Effector memory CD4-positive, alpha-beta T cell (primary cell): ENCODE data around the gene PKP3.
"Not testable (repeated sequence)": the region's sequence is repeated elsewhere in the genome, so short reads cannot be mapped to it uniquely, and the experiment has no call there.

Experiments used
- DNase-seq, 3 donors: peaks; one replicate each; pipeline ENCODE4 v3.0.0-alpha.2; 2020
- H3K27ac ChIP-seq: 2 replicates; pipeline ENCODE4 v1.7.0; 2013; ENCODE audit warnings: mild to moderate bottlenecking, low read length, moderate library complexity; ENCODE audit not compliant: insufficient read depth, poor library complexity, severe bottlenecking
- H3K27me3 ChIP-seq: replicated peaks from 2 replicates; pipeline ENCODE4 v1.7.0; 2013; ENCODE audit warnings: mild to moderate bottlenecking, low read length; ENCODE audit not compliant: insufficient read depth, control insufficient read depth, poor library complexity, severe bottlenecking
- H3K36me3 ChIP-seq: 2 replicates; pipeline ENCODE4 v1.7.0; 2013; ENCODE audit warnings: mild to moderate bottlenecking, low read length, moderate library complexity; ENCODE audit not compliant: control insufficient read depth, insufficient read depth
- H3K4me1 ChIP-seq: 2 replicates; pipeline ENCODE4 v1.7.0; 2013; ENCODE audit warnings: low read length, mild to moderate bottlenecking; ENCODE audit not compliant: control insufficient read depth, insufficient read depth, poor library complexity, severe bottlenecking
- H3K4me3 ChIP-seq: 2 replicates; pipeline ENCODE4 v1.7.0; 2013; ENCODE audit warnings: low read length, low read depth, mild to moderate bottlenecking; ENCODE audit not compliant: insufficient read depth, poor library complexity, severe bottlenecking
- H3K9me3 ChIP-seq: 2 replicates; pipeline ENCODE4 v1.7.0; 2013; ENCODE audit warnings: mild to moderate bottlenecking, low read length, moderate library complexity; ENCODE audit not compliant: control insufficient read depth

Gene PKP3

DNA sequence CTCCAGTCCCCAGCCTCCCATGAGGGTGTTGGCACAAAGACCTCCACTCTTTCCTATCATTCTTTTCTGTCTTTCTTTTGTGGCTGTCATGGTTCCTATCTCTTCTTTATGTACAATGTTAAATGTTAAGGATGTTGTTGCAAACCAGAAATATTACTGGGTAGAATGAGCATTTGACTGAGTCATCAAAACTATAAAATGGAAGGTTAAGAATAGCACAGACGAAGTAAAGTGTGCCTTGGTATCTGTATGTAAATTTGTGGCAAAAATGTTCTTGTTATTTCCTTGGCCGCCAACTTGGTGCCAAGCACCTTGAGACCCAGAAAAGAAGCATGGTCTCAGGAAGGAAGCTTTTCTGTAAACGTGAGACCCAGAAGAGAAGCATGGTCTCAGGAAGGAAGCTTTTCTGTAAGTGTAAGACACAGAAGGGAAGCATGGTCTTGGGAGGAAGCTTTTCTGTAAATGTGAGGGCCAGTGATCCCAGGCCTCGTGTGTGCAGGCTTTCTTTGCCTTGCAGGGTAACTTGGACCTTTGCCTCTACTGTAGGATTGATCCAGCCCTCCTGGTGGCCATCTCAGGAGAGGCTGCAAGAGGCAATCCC, 6.7 kb upstream of the PKP3 start:
- Histone ChIP-seq H3K27me3 (no peaks in the 10 kb centered on the region), H3K27ac (no peak overlapping the region), H3K36me3 (no peaks in the 10 kb centered on the region), H3K4me3 (no peak overlapping the region), H3K4me1 (no peaks in the 10 kb centered on the region), H3K9me3 (peaks cover 5% of the 10 kb centered on the region)
- no peak for DNase-seq

DNA sequence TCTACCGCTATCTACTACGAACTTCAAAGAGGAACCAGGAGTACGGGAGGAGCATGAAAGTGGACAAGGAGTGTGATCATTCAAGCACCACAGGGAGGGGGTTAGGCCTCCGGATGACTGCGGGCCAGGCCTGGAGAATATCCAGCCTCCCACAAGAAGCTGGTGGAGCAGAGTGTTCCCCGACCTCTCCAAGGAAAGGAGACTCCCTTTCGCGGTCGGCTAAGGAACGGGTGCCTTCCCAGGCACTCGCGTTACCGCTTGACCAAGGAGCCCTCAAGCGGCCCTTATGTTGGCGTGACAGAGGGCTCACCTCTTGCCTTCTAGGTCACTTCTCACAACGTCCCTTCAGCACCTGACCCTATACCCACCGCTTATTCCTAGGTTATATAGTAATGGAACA, 4.6 kb upstream of the PKP3 start:
- not testable (repeated sequence) for H3K9me3 ChIP-seq, DNase-seq, H3K27ac ChIP-seq, H3K27me3 ChIP-seq, H3K4me1 ChIP-seq, H3K4me3 ChIP-seq, H3K36me3 ChIP-seq

DNA sequence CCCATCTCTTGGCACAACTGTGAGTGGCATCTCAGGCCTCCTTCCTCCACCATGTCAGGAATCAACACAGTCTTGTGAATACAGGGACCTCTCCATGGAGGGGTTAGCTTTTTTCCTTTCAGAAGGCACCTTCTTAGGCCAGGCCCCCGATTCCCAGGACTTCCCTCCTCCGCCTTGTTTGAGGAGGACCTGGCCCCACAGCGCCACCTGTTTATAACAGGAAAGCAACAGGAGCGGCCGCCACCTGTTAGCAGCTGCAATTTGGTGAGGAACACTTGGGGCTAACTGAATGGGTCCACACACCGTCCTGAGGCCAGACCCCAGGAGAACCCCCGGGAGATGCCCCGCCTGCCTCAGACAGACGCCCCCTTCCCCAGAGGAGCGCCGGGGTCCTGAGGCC, 3.8 kb upstream of the PKP3 start:
- Histone ChIP-seq H3K4me1 (no peaks in the 10 kb centered on the region), H3K27me3 (no peaks in the 10 kb centered on the region), H3K27ac (no peak overlapping the region), H3K9me3 (peaks cover 5% of the 10 kb centered on the region), H3K4me3 (no peak overlapping the region), H3K36me3 (no peaks in the 10 kb centered on the region)
- no peak for DNase-seq

DNA sequence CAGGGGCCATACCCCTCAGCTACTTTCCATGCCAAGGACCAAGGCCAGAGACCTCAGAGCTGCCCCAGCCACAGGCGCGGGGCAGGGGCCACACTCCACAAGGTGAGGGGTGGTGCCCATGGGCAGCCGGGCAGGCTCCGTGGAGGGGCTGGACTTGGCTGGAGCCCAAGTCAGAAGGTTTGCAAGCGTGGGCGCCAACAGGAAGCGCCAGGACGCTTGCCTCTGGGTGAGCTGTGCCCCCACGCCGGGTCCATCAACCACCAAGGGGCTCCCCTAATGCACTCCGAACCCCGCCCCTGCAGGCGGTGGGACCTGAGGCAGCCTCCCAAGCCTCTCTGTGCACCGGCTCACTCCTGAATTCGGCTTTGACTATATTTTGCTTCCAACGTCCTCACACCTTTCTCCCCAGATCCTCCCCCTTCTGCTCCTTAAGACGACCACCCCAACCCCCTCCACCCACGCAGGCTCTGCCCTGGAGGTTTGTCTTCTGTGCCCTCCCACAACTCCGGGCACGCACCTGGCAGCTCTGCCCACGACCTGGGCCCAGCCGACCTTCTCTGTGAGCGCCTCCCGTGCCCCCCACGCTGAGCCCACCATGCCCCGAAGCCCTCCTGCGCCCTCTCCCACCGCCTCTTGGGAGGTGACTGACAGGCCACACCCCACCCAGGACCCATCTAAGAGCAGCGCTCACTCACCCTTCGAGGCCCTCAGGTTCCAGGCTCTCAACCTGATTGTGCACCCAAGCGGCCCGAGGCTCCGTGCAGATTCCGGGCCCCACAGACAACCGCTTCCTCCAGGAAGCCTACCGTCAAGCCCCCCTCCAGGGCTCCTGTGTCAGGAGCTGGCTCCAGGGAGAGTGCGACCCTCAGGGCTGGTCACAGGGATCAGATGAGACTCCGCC, 2.6 kb upstream of the PKP3 start:
- H3K4me1 ChIP-seq, result peaks cover 2% of the 10 kb centered on the region
- no peak overlapping the region for H3K4me3 ChIP-seq
- H3K27ac ChIP-seq, result no peak overlapping the region
- peaks cover 5% of the 10 kb centered on the region for H3K9me3 ChIP-seq
- H3K27me3 ChIP-seq, result no peaks in the 10 kb centered on the region
- H3K36me3 ChIP-seq, result no peaks in the 10 kb centered on the region
- no peak for DNase-seq

DNA sequence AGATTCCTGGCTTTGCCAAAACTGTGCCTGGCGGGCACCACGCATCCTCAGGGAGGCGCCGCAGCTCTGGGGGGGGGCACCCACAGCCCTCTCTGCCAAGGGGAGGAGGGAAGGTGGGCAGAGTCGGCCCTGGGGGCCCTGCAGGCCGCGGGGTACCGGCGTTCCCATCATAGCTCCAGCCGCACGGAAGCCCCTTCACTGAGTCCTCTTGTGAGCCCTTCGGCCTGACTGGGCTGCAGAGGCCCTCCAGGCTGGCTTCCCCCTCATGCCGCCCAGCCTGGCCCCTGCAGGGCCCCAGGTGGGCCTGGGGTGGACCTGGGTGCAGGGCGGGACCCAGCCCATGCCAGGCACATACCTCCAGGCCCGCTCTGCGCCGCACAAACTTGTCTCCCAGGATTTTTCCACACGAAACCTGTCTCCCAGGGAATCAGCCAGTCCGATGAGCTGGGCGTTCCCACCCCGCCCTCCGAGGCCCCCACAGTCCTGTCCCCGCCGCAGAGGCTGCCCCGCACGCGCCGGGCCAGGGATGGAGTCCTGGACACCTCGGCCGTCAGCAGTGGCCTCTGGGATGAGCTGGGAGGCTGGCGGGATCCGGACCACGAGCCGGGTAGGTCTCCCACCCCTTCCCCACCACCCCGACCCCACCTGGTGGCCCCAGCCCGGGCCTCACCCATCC, 1.8 kb upstream of the PKP3 start:
- no peaks in the 10 kb centered on the region for H3K36me3 ChIP-seq
- peaks cover 9% of the 10 kb centered on the region for H3K4me1 ChIP-seq
- H3K27ac ChIP-seq, result no peak overlapping the region
- H3K9me3 ChIP-seq, result no peaks in the 10 kb centered on the region
- no peak for DNase-seq
- H3K27me3 ChIP-seq, result no peaks in the 10 kb centered on the region
- no peak overlapping the region for H3K4me3 ChIP-seq

DNA sequence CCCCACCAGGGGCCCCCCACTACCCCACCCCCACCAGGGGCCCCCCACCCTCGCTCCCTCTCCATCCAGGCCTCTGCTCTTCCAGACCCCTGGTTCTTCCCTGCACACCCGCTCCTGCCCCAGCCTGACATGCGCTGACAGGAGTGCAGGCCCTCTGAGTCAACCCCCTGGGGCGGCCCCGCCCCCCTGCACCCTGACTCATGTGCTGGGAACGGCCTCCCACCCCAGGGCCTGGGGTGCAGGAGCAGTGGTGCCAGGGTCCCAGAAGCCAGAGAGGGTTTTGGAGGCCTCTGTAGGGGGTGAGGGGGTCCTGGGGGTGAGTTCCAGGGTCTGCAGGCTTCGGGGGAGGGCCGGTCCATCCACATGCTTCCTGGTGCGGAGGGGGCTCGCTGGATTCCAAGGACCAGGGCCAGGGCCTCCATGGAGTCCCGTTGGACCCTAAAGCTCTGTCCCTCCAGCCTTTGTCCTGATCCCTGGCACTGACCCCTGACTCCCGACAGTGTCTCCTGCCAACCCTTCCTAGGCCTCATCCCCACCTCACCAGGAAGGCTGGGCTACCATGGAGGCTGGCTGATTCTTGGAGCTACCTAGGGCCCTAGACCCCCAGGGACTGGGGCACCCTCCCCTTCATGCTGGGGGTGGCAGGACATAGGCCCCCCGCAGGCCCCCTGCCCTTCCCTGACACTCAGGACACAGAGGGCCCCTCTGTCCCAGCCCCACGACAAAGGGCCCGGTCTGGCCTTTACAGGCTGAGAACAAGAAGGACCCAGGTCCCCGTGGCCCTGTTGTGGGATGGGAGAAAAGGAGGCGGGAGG, 583 bp upstream of the PKP3 start:
- no peak for DNase-seq
- no peaks in the 10 kb centered on the region for H3K9me3 ChIP-seq
- no peak overlapping the region for H3K4me3 ChIP-seq
- peaks cover 11% of the 10 kb centered on the region for H3K4me1 ChIP-seq
- no peaks in the 10 kb centered on the region for H3K27me3 ChIP-seq
- no peaks in the 10 kb centered on the region for H3K36me3 ChIP-seq
- no peak overlapping the region for H3K27ac ChIP-seq

DNA sequence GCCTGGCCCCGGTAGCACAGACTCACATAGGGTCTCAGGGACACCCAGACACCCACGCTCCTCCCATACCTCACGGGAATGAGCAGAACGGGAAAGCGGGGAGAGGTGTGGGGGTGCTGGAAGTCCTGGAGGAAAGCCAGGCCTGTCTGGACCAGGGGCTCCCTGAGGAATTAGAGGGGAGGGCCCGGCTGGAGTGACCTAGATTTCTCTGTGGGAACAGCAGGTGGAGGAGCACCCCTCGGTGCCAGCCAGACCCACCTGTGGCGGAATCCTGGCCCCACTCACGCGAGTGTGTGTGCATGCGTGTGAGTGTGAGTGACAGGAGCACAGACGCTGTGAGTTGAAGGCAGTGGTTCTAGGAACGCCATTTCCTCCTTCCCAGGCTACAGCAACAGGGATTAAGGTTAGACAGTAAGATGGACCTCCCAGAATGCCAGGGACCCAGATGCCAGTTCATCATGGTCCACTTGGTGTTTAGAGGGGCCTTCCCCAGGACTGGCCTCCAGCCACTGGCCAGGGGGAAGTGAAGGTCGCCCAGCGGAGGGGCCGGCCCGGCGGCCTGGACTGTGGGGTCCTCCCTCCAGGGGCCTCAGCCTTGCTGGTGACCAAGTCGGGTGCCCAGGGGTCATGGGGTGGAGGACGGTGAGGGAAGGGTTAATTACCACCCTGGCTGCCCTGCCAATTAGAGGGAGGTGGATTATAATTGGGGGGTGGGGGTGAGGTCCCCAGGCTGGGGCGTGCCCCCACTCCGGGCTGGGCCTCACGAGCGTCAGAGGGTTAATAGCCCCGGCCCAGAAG, 1.0 kb downstream of the PKP3 start:
- Histone ChIP-seq H3K36me3 (no peaks in the 10 kb centered on the region), H3K4me3 (no peak overlapping the region), H3K4me1 (peaks cover 11% of the 10 kb centered on the region), H3K9me3 (no peaks in the 10 kb centered on the region), H3K27ac (no peak overlapping the region), H3K27me3 (no peaks in the 10 kb centered on the region)
- no peak for DNase-seq

DNA sequence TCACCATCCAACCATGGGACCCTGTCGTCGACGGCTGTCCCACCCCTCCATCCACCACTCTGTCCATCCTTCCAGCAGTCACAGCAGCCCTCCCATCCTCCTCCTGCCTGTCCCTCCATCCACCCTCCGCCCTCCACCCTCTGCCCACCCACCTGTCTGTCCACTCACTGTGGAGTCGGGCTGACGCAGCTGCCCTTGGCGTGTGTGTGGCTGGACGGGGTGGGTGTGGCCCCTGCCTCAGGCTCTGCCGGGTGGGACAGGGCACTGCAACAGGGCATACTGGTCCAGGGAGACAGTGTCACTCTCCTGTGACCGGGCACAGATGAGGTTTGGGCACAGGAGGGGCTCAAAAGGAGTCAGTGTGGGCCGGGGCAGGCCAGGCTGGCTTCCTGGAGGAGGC, 1.9 kb downstream of the PKP3 start:
- Histone ChIP-seq H3K27me3 (no peaks in the 10 kb centered on the region), H3K4me1 (peaks cover 11% of the 10 kb centered on the region), H3K27ac (no peak overlapping the region), H3K4me3 (no peak overlapping the region), H3K9me3 (no peaks in the 10 kb centered on the region), H3K36me3 (no peaks in the 10 kb centered on the region)
- no peak for DNase-seq

DNA sequence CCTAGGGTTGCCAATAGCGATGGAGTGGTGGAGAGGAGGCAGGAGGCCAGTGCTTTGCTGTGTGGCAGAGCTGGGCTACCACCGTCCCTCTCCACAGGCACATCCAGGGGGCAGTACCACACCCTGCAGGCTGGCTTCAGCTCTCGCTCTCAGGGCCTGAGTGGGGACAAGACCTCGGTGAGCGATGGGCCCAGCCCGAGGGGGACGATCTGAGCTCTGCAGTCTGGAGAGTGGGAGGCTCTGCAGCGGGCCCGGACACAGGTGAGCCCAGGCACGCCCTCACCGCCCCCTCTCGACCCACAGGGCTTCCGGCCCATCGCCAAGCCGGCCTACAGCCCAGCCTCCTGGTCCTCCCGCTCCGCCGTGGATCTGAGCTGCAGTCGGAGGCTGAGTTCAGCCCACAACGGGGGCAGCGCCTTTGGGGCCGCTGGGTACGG, 2.5 kb downstream of the PKP3 start:
- DNase-seq, result no peak
- Histone ChIP-seq H3K4me3 (peak overlapping the region; percentile 40), H3K4me1 (peaks cover 11% of the 10 kb centered on the region), H3K27me3 (no peaks in the 10 kb centered on the region), H3K27ac (no peak overlapping the region), H3K9me3 (no peaks in the 10 kb centered on the region), H3K36me3 (no peaks in the 10 kb centered on the region)
